Measurements from ENCODE around the gene GPR107. TPM values are rescaled to one million over a fixed set of nuclear protein-coding genes. Genes with fewer than 3 reads are reported as not detected.

GPR107 gene
- total and polyA plus RNA-seq, 8 donors = 5.1 to 19.8 (median 15.1) TPM

DNA sequence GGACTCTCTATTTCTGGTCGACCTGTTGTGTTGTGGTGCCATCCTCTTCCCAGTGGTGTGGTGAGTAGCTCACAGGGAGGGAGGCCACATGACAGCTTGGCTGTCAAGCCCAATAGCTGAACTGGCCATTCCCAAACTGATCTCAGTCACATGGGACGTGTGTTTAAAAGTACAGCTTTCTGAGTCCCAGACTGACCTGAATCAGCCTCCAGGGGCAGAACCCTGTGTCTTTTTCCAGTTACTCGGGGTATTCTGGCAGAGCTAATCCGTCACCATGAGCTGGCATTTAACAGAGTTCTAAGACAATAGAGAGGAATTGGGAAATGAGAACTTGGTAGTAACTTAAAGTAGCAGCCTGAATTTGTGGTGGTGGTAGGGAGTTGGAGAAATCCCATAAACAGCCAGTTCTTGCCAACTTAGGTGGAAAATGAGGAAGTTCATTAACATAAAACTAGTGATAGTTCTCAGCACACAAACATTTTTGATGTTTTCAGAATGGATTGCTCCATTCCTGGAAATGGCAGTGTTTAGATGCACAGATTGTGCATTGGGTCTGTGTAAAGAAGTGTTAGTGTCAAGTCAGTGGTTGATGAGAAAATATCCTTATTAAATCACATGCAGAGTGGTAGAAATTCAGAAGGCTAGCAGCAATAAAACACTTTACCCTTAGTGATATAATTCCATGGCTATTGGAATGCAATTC is 50.9 kb downstream of the GPR107 start:
- 81 to 85% methylated on average over 4 of the region's 4 CpGs for WGBS, 2 donors
- TF ChIP-seq, protein P1, sequence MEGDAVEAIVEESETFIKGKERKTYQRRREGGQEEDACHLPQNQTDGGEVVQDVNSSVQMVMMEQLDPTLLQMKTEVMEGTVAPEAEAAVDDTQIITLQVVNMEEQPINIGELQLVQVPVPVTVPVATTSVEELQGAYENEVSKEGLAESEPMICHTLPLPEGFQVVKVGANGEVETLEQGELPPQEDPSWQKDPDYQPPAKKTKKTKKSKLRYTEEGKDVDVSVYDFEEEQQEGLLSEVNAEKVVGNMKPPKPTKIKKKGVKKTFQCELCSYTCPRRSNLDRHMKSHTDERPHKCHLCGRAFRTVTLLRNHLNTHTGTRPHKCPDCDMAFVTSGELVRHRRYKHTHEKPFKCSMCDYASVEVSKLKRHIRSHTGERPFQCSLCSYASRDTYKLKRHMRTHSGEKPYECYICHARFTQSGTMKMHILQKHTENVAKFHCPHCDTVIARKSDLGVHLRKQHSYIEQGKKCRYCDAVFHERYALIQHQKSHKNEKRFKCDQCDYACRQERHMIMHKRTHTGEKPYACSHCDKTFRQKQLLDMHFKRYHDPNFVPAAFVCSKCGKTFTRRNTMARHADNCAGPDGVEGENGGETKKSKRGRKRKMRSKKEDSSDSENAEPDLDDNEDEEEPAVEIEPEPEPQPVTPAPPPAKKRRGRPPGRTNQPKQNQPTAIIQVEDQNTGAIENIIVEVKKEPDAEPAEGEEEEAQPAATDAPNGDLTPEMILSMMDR (IDR thresholded peaks at IDR 0.05) = no peak
- no peaks in the 10 kb centered on the region for H3K4me1 ChIP-seq
- peaks cover 0 to 34% (median 14%) of the 10 kb centered on the region in 3 donors for H3K36me3 ChIP-seq
- DNase-seq = no peak
- H3K27ac ChIP-seq = no peak overlapping the region
- no peak for ATAC-seq
- FAIRE-seq = no peak
- H3K4me3 ChIP-seq = no peak overlapping the region
- intact Hi-C loops (cut with DNase I) = loop anchor here in 2 of 3 donors (5.0 kb wide), 1 partner anchor 133 kb away; no protein-coding TSS in a partner anchor
- no peaks in the 10 kb centered on the region for H3K27me3 ChIP-seq
- no peaks in the 10 kb centered on the region for H3K9me3 ChIP-seq

DNA sequence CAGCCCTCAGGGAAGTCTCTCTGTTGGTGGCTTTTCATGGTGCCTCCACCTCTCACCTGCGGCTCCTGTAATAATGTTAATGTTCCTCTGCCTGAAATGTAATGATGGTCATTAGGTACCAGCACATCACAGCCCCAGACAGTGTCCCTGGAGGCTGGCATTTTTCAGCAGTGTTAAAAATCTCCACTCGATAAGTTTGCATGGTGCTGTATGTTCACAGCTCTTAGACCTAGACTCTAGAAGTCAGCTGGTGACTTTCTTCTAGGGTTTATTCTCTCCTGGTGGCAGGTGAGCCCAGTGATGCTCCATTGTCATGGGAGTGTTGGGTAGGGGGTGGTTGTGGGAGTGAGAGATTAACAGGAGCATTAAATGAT is 53.1 kb downstream of the GPR107 start:
- no peak overlapping the region for H3K27ac ChIP-seq
- TF ChIP-seq, protein P1 (IDR thresholded peaks at IDR 0.05) = no peak
- DNase-seq (no peak), ATAC-seq (peak in 2 of 4 donors; percentile 8 to 9), FAIRE-seq (no peak)
- 91 to 98% methylated on average over 2 of the region's 2 CpGs for WGBS, 2 donors
- intact Hi-C loops (cut with DNase I) = loop anchor here in 1 of 3 donors (5.0 kb wide), 1 partner anchor 130 kb away; no protein-coding TSS in a partner anchor
- no peak overlapping the region for H3K4me3 ChIP-seq
- no peaks in the 10 kb centered on the region for H3K9me3 ChIP-seq
- H3K36me3 ChIP-seq = peaks cover 0 to 17% (median 0%) of the 10 kb centered on the region in 3 donors
- no peaks in the 10 kb centered on the region for H3K4me1 ChIP-seq
- no peaks in the 10 kb centered on the region for H3K27me3 ChIP-seq

DNA sequence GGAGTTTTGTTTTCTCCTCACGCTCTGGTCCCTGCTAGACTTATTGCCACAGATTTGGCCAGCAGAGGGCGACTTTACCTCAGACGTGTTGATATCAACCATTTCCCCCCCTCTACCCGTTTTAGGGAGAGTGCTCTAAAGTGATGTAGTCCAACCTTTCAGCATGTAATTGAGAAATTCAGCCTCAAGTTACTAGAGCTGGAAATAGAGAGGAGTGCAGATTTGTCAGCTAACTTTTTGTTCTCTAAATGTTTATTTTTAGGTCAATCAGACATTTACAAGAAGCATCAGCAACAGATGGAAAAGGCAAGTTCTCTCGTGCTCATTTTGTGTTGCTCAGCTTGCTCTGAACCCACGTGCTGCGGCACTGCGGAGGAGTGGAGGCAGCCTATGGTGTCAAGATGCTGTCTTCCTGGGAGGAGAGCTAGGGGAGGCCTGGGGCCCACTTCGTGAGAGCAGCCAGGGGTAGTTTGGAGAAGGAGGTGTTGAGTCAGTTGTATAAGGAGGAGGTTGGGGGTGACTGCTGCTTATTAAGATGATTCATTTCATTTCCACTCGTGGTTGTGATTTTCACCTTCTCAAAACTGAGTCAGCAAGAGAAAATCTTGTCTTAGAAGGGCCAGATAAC is 53.6 kb downstream of the GPR107 start:
- H3K36me3 ChIP-seq = peaks cover 0 to 12% (median 0%) of the 10 kb centered on the region in 3 donors
- FAIRE-seq = no peak
- no peaks in the 10 kb centered on the region for H3K9me3 ChIP-seq
- H3K27me3 ChIP-seq = no peaks in the 10 kb centered on the region
- H3K4me1 ChIP-seq = no peaks in the 10 kb centered on the region
- intact Hi-C loops (cut with DNase I) = loop anchor here in 1 of 3 donors (5.0 kb wide), 1 partner anchor 130 kb away; no protein-coding TSS in a partner anchor
- WGBS, 2 donors = 31 to 35% methylated on average over 10 of the region's 10 CpGs
- TF ChIP-seq, protein P1 (IDR thresholded peaks at IDR 0.05) = peak; percentile 45 to 70 (median 62)
- H3K27ac ChIP-seq = no peak overlapping the region
- peak; percentile 69 to 96 (median 92) for ATAC-seq
- peak; percentile 53 to 88 (median 73) for DNase-seq
- no peak overlapping the region for H3K4me3 ChIP-seq

DNA sequence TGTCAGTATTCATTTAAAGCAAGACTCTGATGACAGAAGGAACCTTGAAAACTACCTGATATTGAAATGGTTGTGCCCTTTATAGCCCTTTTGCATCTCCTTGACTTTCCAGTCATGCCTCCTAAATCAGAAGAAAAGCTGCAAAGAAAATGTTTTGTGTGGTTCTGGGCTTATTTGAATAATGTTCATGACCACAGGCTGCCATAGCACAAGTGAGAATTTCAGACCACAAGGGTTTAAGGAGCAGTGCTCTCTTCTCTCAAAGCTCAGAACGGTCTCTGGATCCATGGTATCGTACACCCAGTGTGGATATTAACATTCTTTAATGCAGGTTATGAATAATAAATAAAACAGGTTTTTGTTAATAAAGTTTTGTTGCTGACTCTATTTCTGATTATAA is 54.2 kb downstream of the GPR107 start:
- no peak overlapping the region for H3K4me3 ChIP-seq
- DNase-seq = no peak
- no peaks in the 10 kb centered on the region for H3K27me3 ChIP-seq
- TF ChIP-seq, protein P1 (IDR thresholded peaks at IDR 0.05) = no peak
- peaks cover 0 to 10% (median 0%) of the 10 kb centered on the region in 3 donors for H3K36me3 ChIP-seq
- WGBS, 2 donors = 92 to 99% methylated on average over 2 of the region's 2 CpGs
- no peaks in the 10 kb centered on the region for H3K4me1 ChIP-seq
- H3K27ac ChIP-seq = no peak overlapping the region
- H3K9me3 ChIP-seq = no peaks in the 10 kb centered on the region
- FAIRE-seq = no peak
- no peak for ATAC-seq
- intact Hi-C loops (cut with DNase I) = loop anchor here in 1 of 3 donors (5.0 kb wide), 1 partner anchor 129 kb away; no protein-coding TSS in a partner anchor

Measured in pancreas (tissue), 10 donors.